ENCODE measurements around the gene ZSCAN21.

ZSCAN21 gene

DNA sequence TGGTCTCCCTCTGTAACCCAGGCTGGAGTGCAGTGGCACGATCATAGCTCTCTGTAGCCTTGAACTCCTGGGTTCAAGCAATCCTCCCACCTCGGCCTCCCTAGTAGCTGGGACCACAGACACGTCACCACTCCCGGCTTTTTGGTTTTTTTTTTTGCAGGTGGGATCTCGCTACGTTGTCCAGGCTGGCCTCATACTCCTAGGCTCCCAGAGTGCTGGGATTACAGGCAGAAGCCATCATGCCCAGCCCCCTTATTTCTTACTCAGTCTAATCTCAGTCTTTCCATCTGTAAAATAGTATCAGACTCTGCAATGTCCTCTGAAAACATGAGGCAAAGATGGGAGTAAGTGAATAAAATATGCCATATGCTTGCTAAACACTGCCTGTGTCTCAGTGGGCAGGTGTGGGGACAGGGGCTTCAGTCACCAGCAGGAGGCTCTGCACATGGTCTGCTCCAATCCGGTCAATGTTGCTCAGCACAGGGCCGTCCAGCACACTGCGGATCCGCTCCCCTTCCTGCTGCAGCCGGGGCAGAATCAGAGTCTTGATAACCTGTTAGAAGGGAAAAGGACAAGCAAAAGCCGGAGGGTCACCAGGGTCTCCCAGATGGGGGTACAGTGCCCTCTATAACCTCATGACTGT, 60.1 kb downstream of the ZSCAN21 start:
- peak; percentile 22; the same call in 1 of the 2 replicates for TF ChIP-seq CTCF (conservative IDR thresholded peaks at IDR 0.05)
- H3K27ac ChIP-seq: no peak overlapping the region

GRCh38 chr7:100111156-100111555, 61.6 kb downstream of the ZSCAN21 start:
- no peak overlapping the region for H3K27ac ChIP-seq
- no peak for TF ChIP-seq CTCF (conservative IDR thresholded peaks at IDR 0.05)

DNA sequence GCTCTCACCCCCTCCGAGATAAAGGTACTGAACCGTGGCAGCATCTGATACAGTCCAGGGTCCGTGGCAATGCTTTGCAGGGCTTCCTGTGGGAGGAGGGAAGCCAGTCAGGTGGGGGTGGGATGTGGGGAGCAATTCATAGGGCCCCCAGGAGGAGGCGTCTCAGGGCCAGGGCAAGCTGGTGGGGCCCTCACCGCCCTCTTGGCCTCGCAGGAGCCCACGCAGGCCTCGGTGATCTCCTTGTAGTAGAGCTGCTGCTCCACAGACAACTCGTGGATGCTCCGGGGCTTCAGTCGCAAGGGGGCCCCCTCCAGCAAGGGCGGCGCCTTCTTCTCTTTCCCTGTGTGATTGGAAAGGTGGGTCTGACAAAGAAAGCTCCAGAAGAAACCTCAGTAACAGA, 62.3 kb downstream of the ZSCAN21 start:
- TF ChIP-seq CTCF (conservative IDR thresholded peaks at IDR 0.05): no peak

More for the DNA sequence above, 62.3 kb downstream of the ZSCAN21 start:
- no peak overlapping the region for H3K27ac ChIP-seq

All from VCaP (cell line).